Activated CD8-positive, alpha-beta T cell treated with anti-CD3 and anti-CD28 coated beads for 36 hours (primary cell): ENCODE data around the gene KDM4C. TPM values are rescaled to one million over a fixed set of nuclear protein-coding genes. Genes with fewer than 3 reads are reported as not detected.

Experiments used
- ATAC-seq: fragments of 200-7000 bp; cut with Tn5 transposase; one replicate; pipeline ENCODE4 v1.10.0; 2021; ENCODE audit warnings: mild to moderate bottlenecking, moderate library complexity
- CTCF ChIA-PET: fragments of 350-600 bp; sonication (Branson Sonifier 250); formaldehyde crosslinking; loops from one replicate; lab custom pipeline; 2021; ENCODE audit warnings: antibody characterized with exemption; lab: Charles Lee
- POLR2A ChIA-PET: fragments of 350-600 bp; sonication (Branson Sonifier 250); formaldehyde crosslinking; loops from one replicate; lab custom pipeline; 2021; ENCODE audit warnings: antibody characterized with exemption; lab: Charles Lee
- DNase-seq: peaks from one replicate; pipeline ENCODE4 v3.0.0-alpha.2; 2020
- H3K27ac Mint-ChIP-seq: one replicate; pipeline ENCODE4 v1.8.0; 2021; ENCODE audit warnings: mild to moderate bottlenecking, mixed read lengths
- H3K27me3 Mint-ChIP-seq: one replicate; pipeline ENCODE4 v1.8.0; 2021; ENCODE audit warnings: mixed read lengths
- H3K36me3 Mint-ChIP-seq: one replicate; pipeline ENCODE4 v1.8.0; 2021; ENCODE audit warnings: low read depth, mixed read lengths
- H3K4me1 Mint-ChIP-seq: one replicate; pipeline ENCODE4 v1.8.0; 2021; ENCODE audit warnings: low read depth, mixed read lengths
- H3K4me3 Mint-ChIP-seq: one replicate; pipeline ENCODE4 v1.8.0; 2021; ENCODE audit warnings: mild to moderate bottlenecking, moderate library complexity, mixed read lengths
- H3K9me3 Mint-ChIP-seq: one replicate; pipeline ENCODE4 v1.8.0; 2021; ENCODE audit warnings: mixed read lengths
- intact Hi-C: fragments of 100-400 bp; cut with micrococcal nuclease; formaldehyde crosslinking; loops from one replicate; pipeline ENCODE4 v1.10.0; 2022
- total RNA-seq, 2 experiments: library from RNA; stranded (reverse); gene quantifications; one replicate each; pipeline ENCODE4 v1.2.3, GENCODE V29; 2021
- TF ChIP-seq, protein P1 (sequence below): fragments of 200-600 bp; IDR thresholded peaks from one replicate; pipeline ENCODE4 v1.8.0; 2022; ENCODE audit warnings: antibody characterized with exemption, mild to moderate bottlenecking

KDM4C gene
- total RNA-seq, 2 experiments from 2014 or later = 31.1 to 32.9 TPM

DNA sequence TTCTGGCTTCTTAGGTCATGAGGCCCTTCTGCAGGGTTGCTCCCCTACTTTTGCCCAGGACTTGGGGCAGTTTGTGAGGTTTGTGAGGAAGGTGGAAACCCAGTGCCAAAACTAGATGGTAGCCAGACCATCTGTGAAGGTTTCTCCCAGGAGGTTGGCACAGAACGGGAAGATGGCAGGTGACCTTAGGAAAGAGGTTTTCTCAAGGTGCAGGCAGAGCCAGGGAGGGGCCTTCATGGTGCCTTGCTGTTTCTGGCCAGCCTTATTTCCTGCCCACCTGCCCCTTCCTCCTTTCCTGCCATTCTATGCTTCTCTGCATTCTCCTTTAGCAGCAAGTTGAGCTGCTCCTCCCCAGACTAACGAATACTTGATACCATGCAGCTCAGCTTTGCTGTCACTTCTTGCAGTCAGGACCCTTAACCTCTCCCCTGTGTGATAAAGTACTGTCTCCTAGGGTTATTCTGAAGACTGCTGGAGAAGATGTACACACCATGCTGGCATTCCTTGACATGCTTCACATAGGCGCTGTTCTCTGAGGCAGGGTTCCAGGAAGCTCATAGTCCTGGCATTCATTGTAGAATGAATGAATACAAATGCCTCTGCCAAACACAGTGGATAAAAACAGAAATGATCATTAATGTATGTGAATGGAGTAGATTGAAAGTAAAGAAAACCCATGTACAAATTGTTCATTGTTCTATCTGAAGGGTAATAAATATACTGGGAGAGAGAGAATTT is 154.3 kb downstream of the KDM4C start:
- H3K4me3 Mint-ChIP-seq = no peak overlapping the region
- peaks cover 10% of the 10 kb centered on the region for H3K4me1 Mint-ChIP-seq
- intact Hi-C loops = no loop called here
- H3K27ac Mint-ChIP-seq = no peak overlapping the region
- no peaks in the 10 kb centered on the region for H3K9me3 Mint-ChIP-seq
- TF ChIP-seq, protein P1, sequence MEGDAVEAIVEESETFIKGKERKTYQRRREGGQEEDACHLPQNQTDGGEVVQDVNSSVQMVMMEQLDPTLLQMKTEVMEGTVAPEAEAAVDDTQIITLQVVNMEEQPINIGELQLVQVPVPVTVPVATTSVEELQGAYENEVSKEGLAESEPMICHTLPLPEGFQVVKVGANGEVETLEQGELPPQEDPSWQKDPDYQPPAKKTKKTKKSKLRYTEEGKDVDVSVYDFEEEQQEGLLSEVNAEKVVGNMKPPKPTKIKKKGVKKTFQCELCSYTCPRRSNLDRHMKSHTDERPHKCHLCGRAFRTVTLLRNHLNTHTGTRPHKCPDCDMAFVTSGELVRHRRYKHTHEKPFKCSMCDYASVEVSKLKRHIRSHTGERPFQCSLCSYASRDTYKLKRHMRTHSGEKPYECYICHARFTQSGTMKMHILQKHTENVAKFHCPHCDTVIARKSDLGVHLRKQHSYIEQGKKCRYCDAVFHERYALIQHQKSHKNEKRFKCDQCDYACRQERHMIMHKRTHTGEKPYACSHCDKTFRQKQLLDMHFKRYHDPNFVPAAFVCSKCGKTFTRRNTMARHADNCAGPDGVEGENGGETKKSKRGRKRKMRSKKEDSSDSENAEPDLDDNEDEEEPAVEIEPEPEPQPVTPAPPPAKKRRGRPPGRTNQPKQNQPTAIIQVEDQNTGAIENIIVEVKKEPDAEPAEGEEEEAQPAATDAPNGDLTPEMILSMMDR = no peak
- ChIA-PET POLR2A (no interaction called here), CTCF (interaction anchor here (1.0 kb wide), 1 partner anchor 14 kb away, joined by 4 read pairs; no protein-coding TSS in a partner anchor)
- no peak for ATAC-seq
- no peak for DNase-seq
- H3K36me3 Mint-ChIP-seq = peaks cover 7% of the 10 kb centered on the region
- no peaks in the 10 kb centered on the region for H3K27me3 Mint-ChIP-seq

DNA sequence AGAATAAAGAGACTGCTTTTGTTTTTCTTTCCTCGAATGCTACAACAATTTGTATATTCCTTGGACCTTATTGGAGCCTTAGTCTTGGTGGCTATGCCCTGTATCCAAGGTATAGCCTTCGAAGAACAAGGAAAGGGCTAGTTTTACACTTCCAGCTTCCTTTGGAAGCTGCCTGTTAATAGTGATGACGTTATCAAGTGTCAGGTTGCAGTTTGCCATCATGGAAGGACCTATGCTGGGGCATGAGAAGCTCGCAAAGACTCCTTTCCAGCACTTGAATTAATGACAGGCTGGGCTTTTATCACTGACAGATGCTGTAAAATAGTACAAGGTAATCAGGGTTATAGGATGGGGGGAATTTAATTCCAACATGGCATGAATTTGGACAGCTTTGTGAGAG is 157.9 kb downstream of the KDM4C start:
- H3K27ac Mint-ChIP-seq = no peak overlapping the region
- H3K4me1 Mint-ChIP-seq = peaks cover 31% of the 10 kb centered on the region
- CTCF ChIA-PET = no interaction called here
- no peak for DNase-seq
- TF ChIP-seq, protein P1 = no peak
- intact Hi-C loops = no loop called here
- no peaks in the 10 kb centered on the region for H3K27me3 Mint-ChIP-seq
- ATAC-seq = no peak
- no peak overlapping the region for H3K4me3 Mint-ChIP-seq
- H3K36me3 Mint-ChIP-seq = peaks cover 18% of the 10 kb centered on the region
- POLR2A ChIA-PET = no interaction called here
- H3K9me3 Mint-ChIP-seq = peaks cover 3% of the 10 kb centered on the region

DNA sequence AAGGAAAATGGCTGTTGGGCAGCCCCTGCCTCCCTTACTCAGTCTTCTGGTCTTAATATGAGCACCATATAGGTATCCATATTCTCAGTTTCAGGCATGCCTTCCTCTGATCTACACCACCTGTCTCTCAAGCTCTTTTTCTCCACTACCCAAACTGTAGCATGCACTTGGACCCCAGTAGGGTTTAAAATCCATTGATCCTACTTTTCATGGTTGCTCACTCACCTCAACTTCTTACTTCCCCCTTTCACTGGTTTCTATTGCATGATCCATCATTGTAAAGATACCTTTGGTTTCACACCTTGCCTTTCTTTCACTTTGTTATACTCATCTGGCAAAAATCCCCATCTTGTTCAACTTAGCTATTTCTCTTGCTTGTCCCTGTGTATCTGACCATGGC is 159.4 kb downstream of the KDM4C start:
- Mint-ChIP-seq H3K36me3 (peaks cover 28% of the 10 kb centered on the region), H3K4me3 (no peak overlapping the region), H3K27me3 (no peaks in the 10 kb centered on the region), H3K4me1 (peaks cover 44% of the 10 kb centered on the region), H3K9me3 (peaks cover 3% of the 10 kb centered on the region), H3K27ac (no peak overlapping the region)
- ATAC-seq = peak; percentile 39
- ChIA-PET CTCF (no interaction called here), POLR2A (no interaction called here)
- DNase-seq = no peak
- intact Hi-C loops = no loop called here
- TF ChIP-seq, protein P1 = no peak

DNA sequence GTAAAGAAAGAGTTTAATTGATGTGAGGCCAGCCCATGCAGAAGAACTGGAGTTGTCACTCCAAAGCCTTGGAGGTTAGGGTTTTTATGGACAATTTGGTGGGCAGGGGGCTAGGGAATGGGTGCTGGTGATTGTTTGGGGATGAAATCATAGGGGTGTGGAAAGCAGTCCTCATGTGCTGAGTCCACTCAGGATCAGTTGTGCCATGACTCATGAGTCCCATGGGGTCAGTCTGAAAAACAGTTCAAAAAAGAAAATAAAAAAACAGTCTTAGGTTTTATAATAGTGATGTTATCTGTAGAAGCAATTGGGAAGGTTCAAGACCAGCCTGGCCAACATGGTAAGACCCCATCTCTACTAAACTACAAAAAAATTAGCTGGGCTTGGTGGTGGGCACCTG is 162.3 kb downstream of the KDM4C start:
- POLR2A ChIA-PET = no interaction called here
- H3K36me3 Mint-ChIP-seq = peaks cover 34% of the 10 kb centered on the region
- TF ChIP-seq, protein P1 = no peak
- peaks cover 59% of the 10 kb centered on the region for H3K4me1 Mint-ChIP-seq
- no peak overlapping the region for H3K27ac Mint-ChIP-seq
- H3K4me3 Mint-ChIP-seq = no peak overlapping the region
- CTCF ChIA-PET = no interaction called here
- H3K9me3 Mint-ChIP-seq = peaks cover 3% of the 10 kb centered on the region
- ATAC-seq (no peak), DNase-seq (no peak)
- intact Hi-C loops = no loop called here
- no peaks in the 10 kb centered on the region for H3K27me3 Mint-ChIP-seq

DNA sequence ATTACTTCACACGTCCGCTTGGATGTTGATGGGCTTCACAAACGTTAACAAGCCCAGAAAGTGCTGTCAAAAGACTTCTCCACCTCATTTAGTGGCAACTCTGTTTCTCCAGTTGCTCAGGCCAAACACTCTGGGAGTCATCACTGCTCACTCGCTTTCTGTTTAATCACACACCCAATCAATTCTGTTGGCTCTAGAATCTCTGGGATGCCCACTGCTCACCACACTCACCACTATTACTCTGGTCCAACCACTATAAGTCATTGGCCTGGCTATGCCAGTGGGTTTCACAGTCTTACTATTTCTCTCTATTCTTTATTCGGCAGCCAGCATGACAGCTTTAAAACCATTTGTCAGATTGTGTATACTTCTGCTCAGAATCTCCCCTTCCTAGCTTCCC is 163.5 kb downstream of the KDM4C start:
- H3K9me3 Mint-ChIP-seq = peaks cover 3% of the 10 kb centered on the region
- H3K27ac Mint-ChIP-seq = peak overlapping the region; percentile 4
- no peaks in the 10 kb centered on the region for H3K27me3 Mint-ChIP-seq
- no peak for DNase-seq
- TF ChIP-seq, protein P1 = no peak
- POLR2A ChIA-PET = no interaction called here
- ATAC-seq = no peak
- H3K4me1 Mint-ChIP-seq = peaks cover 60% of the 10 kb centered on the region
- intact Hi-C loops = no loop called here
- CTCF ChIA-PET = no interaction called here
- H3K36me3 Mint-ChIP-seq = peaks cover 29% of the 10 kb centered on the region
- H3K4me3 Mint-ChIP-seq = no peak overlapping the region
